Measurements from ENCODE around the gene ISL2. TPM values are rescaled to one million over a fixed set of nuclear protein-coding genes. Genes with fewer than 3 reads are reported as not detected.

The ISL2 gene
- total RNA-seq, 2 experiments from 2014 or later: not detected

GRCh38 chr15:76386926-76387325 lies 50.4 kb downstream of the ISL2 start:
- H3K9me3 Mint-ChIP-seq: no peaks in the 10 kb centered on the region
- Histone ChIP-seq H3K27me3 (ENCODE audit: control insufficient read depth in 1 of 2, insufficient read depth in 2 of 2, low read length in 2 of 2) (no peaks in the 10 kb centered on the region), H3K27ac (ENCODE audit: low read depth in 1 of 2, low read length in 2 of 2) (no peak overlapping the region), H3K36me3 (ENCODE audit: insufficient read depth, low read length) (no peaks in the 10 kb centered on the region), H3K4me1 (ENCODE audit: insufficient read depth, low read length) (no peaks in the 10 kb centered on the region), H3K9me3 (ENCODE audit: control insufficient read depth in 1 of 2, insufficient read depth in 1 of 2, low read length in 2 of 2) (no peaks in the 10 kb centered on the region), H3K4me3 (ENCODE audit: low read length) (no peak overlapping the region)
- intact Hi-C loops (cut with DNase I, micrococcal nuclease): no loop called here
- H3K27me3 Mint-ChIP-seq: no peaks in the 10 kb centered on the region
- peaks cover 48% of the 10 kb centered on the region for H3K36me3 Mint-ChIP-seq (ENCODE audit: low read depth)
- DNase-seq (no peak), ATAC-seq (ENCODE audit: poor library complexity) (no peak)
- ChIA-PET CTCF (interaction anchor here (1.3 kb wide), 1 partner anchor 10 kb away, joined by 4 read pairs; no protein-coding TSS in a partner anchor), POLR2A (no interaction called here)
- H3K4me3 Mint-ChIP-seq: no peak overlapping the region
- TF ChIP-seq, protein P1, sequence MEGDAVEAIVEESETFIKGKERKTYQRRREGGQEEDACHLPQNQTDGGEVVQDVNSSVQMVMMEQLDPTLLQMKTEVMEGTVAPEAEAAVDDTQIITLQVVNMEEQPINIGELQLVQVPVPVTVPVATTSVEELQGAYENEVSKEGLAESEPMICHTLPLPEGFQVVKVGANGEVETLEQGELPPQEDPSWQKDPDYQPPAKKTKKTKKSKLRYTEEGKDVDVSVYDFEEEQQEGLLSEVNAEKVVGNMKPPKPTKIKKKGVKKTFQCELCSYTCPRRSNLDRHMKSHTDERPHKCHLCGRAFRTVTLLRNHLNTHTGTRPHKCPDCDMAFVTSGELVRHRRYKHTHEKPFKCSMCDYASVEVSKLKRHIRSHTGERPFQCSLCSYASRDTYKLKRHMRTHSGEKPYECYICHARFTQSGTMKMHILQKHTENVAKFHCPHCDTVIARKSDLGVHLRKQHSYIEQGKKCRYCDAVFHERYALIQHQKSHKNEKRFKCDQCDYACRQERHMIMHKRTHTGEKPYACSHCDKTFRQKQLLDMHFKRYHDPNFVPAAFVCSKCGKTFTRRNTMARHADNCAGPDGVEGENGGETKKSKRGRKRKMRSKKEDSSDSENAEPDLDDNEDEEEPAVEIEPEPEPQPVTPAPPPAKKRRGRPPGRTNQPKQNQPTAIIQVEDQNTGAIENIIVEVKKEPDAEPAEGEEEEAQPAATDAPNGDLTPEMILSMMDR (IDR thresholded peaks at IDR 0.05): no peak
- H3K27ac Mint-ChIP-seq: no peak overlapping the region
- H3K4me1 Mint-ChIP-seq (ENCODE audit: low read depth): no peaks in the 10 kb centered on the region

DNA sequence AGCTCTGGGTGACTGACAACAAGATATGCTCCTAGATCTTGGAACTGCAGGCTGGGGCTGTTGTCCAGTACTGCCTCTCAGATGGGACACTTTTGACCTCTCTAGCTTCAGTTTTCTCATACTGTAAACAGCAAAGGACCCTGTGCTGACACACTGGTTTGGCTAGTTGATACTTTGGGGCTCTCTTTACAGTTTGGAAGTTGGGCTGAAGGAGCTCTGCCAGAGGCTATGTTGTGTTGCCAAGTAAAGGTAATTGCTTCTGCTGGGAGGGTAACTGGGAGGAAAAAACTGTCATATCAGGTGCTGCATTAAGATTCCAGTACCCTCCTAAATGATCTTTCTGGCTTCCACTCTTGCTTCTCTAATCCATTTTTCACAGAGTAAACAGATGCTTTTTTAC lies 54.0 kb downstream of the ISL2 start:
- Histone ChIP-seq H3K9me3 (ENCODE audit: control insufficient read depth in 1 of 2, insufficient read depth in 1 of 2, low read length in 2 of 2) (no peaks in the 10 kb centered on the region), H3K27me3 (ENCODE audit: control insufficient read depth in 1 of 2, insufficient read depth in 2 of 2, low read length in 2 of 2) (no peaks in the 10 kb centered on the region), H3K4me1 (ENCODE audit: insufficient read depth, low read length) (no peaks in the 10 kb centered on the region), H3K27ac (ENCODE audit: low read depth in 1 of 2, low read length in 2 of 2) (no peak overlapping the region), H3K4me3 (ENCODE audit: low read length) (no peak overlapping the region), H3K36me3 (ENCODE audit: insufficient read depth, low read length) (no peaks in the 10 kb centered on the region)
- ATAC-seq (ENCODE audit: poor library complexity) (no peak), DNase-seq (no peak)
- ChIA-PET CTCF (no interaction called here), POLR2A (no interaction called here)
- H3K9me3 Mint-ChIP-seq: no peaks in the 10 kb centered on the region
- H3K4me1 Mint-ChIP-seq (ENCODE audit: low read depth): no peaks in the 10 kb centered on the region
- H3K27me3 Mint-ChIP-seq: no peaks in the 10 kb centered on the region
- H3K36me3 Mint-ChIP-seq (ENCODE audit: low read depth): peaks cover 36% of the 10 kb centered on the region
- H3K27ac Mint-ChIP-seq: no peak overlapping the region
- TF ChIP-seq, protein P1 (IDR thresholded peaks at IDR 0.05): no peak
- no peak overlapping the region for H3K4me3 Mint-ChIP-seq
- intact Hi-C loops (cut with DNase I, micrococcal nuclease): no loop called here

DNA sequence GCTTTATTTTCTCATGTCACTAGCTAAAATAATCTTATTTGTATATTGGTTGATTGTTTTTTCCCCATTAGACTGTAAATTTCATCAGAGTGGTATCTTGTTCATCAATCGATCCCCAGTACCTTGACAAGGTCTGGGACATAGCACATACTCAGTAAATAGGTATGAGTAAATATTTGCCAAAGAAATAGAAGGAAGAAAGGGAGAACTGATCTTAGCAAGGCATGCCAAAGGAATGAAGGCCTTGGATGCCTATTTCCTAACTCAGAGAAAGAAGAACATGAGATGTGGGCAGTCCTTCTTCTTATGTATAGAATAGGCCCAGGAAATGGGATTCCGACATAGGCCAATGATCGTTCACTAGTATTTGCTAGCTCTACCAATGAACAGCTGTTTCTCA lies 54.7 kb downstream of the ISL2 start:
- no peak for DNase-seq
- peaks cover 40% of the 10 kb centered on the region for H3K36me3 Mint-ChIP-seq (ENCODE audit: low read depth)
- Histone ChIP-seq H3K27ac (ENCODE audit: low read depth in 1 of 2, low read length in 2 of 2) (no peak overlapping the region), H3K4me1 (ENCODE audit: insufficient read depth, low read length) (no peaks in the 10 kb centered on the region), H3K9me3 (ENCODE audit: control insufficient read depth in 1 of 2, insufficient read depth in 1 of 2, low read length in 2 of 2) (no peaks in the 10 kb centered on the region), H3K27me3 (ENCODE audit: control insufficient read depth in 1 of 2, insufficient read depth in 2 of 2, low read length in 2 of 2) (no peaks in the 10 kb centered on the region), H3K36me3 (ENCODE audit: insufficient read depth, low read length) (no peaks in the 10 kb centered on the region), H3K4me3 (ENCODE audit: low read length) (no peak overlapping the region)
- no peaks in the 10 kb centered on the region for H3K9me3 Mint-ChIP-seq
- H3K4me1 Mint-ChIP-seq (ENCODE audit: low read depth): no peaks in the 10 kb centered on the region
- H3K27me3 Mint-ChIP-seq: no peaks in the 10 kb centered on the region
- H3K27ac Mint-ChIP-seq: no peak overlapping the region
- TF ChIP-seq, protein P1 (IDR thresholded peaks at IDR 0.05): no peak
- ChIA-PET POLR2A (no interaction called here), CTCF (no interaction called here)
- intact Hi-C loops (cut with DNase I, micrococcal nuclease): no loop called here
- H3K4me3 Mint-ChIP-seq: no peak overlapping the region
- ATAC-seq (ENCODE audit: poor library complexity): no peak

All from CD4-positive, alpha-beta T cell (primary cell).